Kidney epithelial cell (primary cell): Measurements from ENCODE around the gene WDR70. TPM values are rescaled to one million over a fixed set of nuclear protein-coding genes. Genes with fewer than 3 reads are reported as not detected.

Experiments
- DNase-seq: peaks from one replicate; pipeline ENCODE4 v3.0.0-alpha.2; 2010; ENCODE audit warnings: low read depth
- H3K27me3 ChIP-seq: 2 replicates; pipeline ENCODE4 v1.6.0; 2011; ENCODE audit warnings: low read length; ENCODE audit not compliant: control insufficient read depth, insufficient read depth
- H3K36me3 ChIP-seq: 2 replicates; pipeline ENCODE4 v1.5.1; 2011; ENCODE audit warnings: low read length; ENCODE audit not compliant: control insufficient read depth, insufficient read depth
- H3K4me3 ChIP-seq: 2 replicates; pipeline ENCODE4 v1.5.1; 2011; ENCODE audit warnings: low read depth, mild to moderate bottlenecking, control low read depth, low read length
- CTCF ChIP-seq: IDR thresholded peaks from 2 replicates; pipeline ENCODE4 v1.5.1; 2011; ENCODE audit warnings: mild to moderate bottlenecking, moderate library complexity, low read length, control low read depth, inconsistent platforms; ENCODE audit not compliant: insufficient read depth, poor library complexity, severe bottlenecking
- total RNA-seq: library from RNA; depleted of rRNA; stranded (reverse); fragments of >200 nt; gene quantifications from 2 replicates; pipeline ENCODE4 v1.2.3, GENCODE V29; 2015

The WDR70 gene
- total RNA-seq, 1 donor from 2014 or later, result 19.6 TPM

GRCh38 chr5:37801521-37801920, 422.4 kb downstream of the WDR70 start:
- TF ChIP-seq CTCF, result no peak
- no peak for DNase-seq
- Histone ChIP-seq H3K27me3 (no peaks in the 10 kb centered on the region), H3K36me3 (no peaks in the 10 kb centered on the region), H3K4me3 (no peak overlapping the region)

Other genes starting within 250 kb of the WDR70 start
- gene CPLANE1, start 129.9 kb upstream of the WDR70 start, total RNA-seq, result 14.0 and 19.6 TPM in 2 replicates
- 25.3 and 34.2 TPM in 2 replicates for gene NUP155, start 8.2 kb upstream of the WDR70 start, total RNA-seq